HFFc6 (cell line): ENCODE measurements around the gene POC1A. TPM values are rescaled to one million over a fixed set of nuclear protein-coding genes. Genes with fewer than 3 reads are reported as not detected.
A peak's percentile ranks its signal among the peaks of the same experiment; 100 is the strongest.

Source experiments
- DNase-seq: peaks from one replicate; pipeline ENCODE4 v3.0.0-alpha.2; 2018
- H3K27ac Mint-ChIP-seq: 2 replicates; pipeline ENCODE4 v1.8.0; 2020; ENCODE audit warnings: mild to moderate bottlenecking, mixed read lengths
- H3K27me3 Mint-ChIP-seq: 2 replicates; pipeline ENCODE4 v1.8.0; 2021; ENCODE audit warnings: mild to moderate bottlenecking, moderate library complexity, mixed read lengths; ENCODE audit not compliant: insufficient read depth
- H3K36me3 Mint-ChIP-seq: 2 replicates; pipeline ENCODE4 v1.8.0; 2021; ENCODE audit warnings: low read depth, mixed read lengths
- H3K4me1 Mint-ChIP-seq: 2 replicates; pipeline ENCODE4 v1.8.0; 2020; ENCODE audit warnings: low read depth, mixed read lengths
- H3K4me3 Mint-ChIP-seq: 2 replicates; pipeline ENCODE4 v1.8.0; 2020; ENCODE audit warnings: mild to moderate bottlenecking, moderate library complexity, mixed read lengths
- H3K9me3 Mint-ChIP-seq: 2 replicates; pipeline ENCODE4 v1.8.0; 2020; ENCODE audit warnings: mild to moderate bottlenecking, mixed read lengths
- CTCF ChIP-seq: fragments of 200-600 bp; sonication (generic); IDR thresholded peaks from 2 replicates; pipeline ENCODE4 v1.5.0; 2021; ENCODE audit warnings: antibody characterized with exemption, mild to moderate bottlenecking
- total RNA-seq, 6 experiments: library from RNA; stranded (reverse); fragmentation: NEBNext Ultra II Directional; extraction: Animal tissue kit (Norgen Biotek cat#: 25700); gene quantifications; 2 replicates in 1 of 6; 3 replicates in 5 of 6; pipeline ENCODE4 v1.2.3, GENCODE V29; 2021

POC1A gene
- total RNA-seq, 6 experiments from 2014 or later = 11.0 to 21.3 (median 20.5) TPM

- TF ChIP-seq CTCF = no peak
- DNase-seq = no peak
- Mint-ChIP-seq H3K9me3 (no peaks in the 10 kb centered on the region), H3K4me3 (no peak overlapping the region), H3K27ac (no peak overlapping the region), H3K27me3 (peaks cover 2% of the 10 kb centered on the region; the same call in 1 of the 2 replicates), H3K4me1 (peaks cover 12% of the 10 kb centered on the region), H3K36me3 (no peaks in the 10 kb centered on the region)
Measured at GRCh38 chr3:52073490-52073889, 80.7 kb downstream of the POC1A start.

GRCh38 chr3:52072471-52072870 is 81.8 kb downstream of the POC1A start:
- Mint-ChIP-seq H3K27ac (no peak overlapping the region), H3K4me1 (peaks cover 17% of the 10 kb centered on the region), H3K4me3 (no peak overlapping the region), H3K27me3 (peaks cover 2% of the 10 kb centered on the region; the same call in 1 of the 2 replicates), H3K36me3 (no peaks in the 10 kb centered on the region), H3K9me3 (no peaks in the 10 kb centered on the region)
- TF ChIP-seq CTCF = no peak
- no peak for DNase-seq

GRCh38 chr3:52072020-52072419 is 82.2 kb downstream of the POC1A start:
- TF ChIP-seq CTCF = no peak
- H3K36me3 Mint-ChIP-seq = no peaks in the 10 kb centered on the region
- no peak overlapping the region for H3K27ac Mint-ChIP-seq
- peaks cover 19% of the 10 kb centered on the region for H3K4me1 Mint-ChIP-seq
- H3K9me3 Mint-ChIP-seq = no peaks in the 10 kb centered on the region
- DNase-seq = no peak
- no peak overlapping the region for H3K4me3 Mint-ChIP-seq
- peaks cover 2% of the 10 kb centered on the region; the same call in 1 of the 2 replicates for H3K27me3 Mint-ChIP-seq

GRCh38 chr3:52070724-52071621 is 83.2 kb downstream of the POC1A start:
- Mint-ChIP-seq H3K4me1 (peaks cover 19% of the 10 kb centered on the region), H3K9me3 (no peaks in the 10 kb centered on the region), H3K27me3 (peaks cover 2% of the 10 kb centered on the region; the same call in 1 of the 2 replicates), H3K27ac (peak overlapping the region; percentile 43; the same call in 1 of the 2 replicates), H3K4me3 (no peak overlapping the region), H3K36me3 (no peaks in the 10 kb centered on the region)
- no peak for DNase-seq
- no peak for TF ChIP-seq CTCF

GRCh38 chr3:52069855-52070254 is 84.4 kb downstream of the POC1A start:
- Mint-ChIP-seq H3K27me3 (no peaks in the 10 kb centered on the region; the same call in 1 of the 2 replicates), H3K27ac (no peak overlapping the region), H3K4me3 (no peak overlapping the region), H3K36me3 (no peaks in the 10 kb centered on the region), H3K4me1 (peaks cover 19% of the 10 kb centered on the region), H3K9me3 (no peaks in the 10 kb centered on the region)
- TF ChIP-seq CTCF = no peak
- DNase-seq = no peak
